Liver (tissue), 9 donors: ENCODE results near the gene MYL7. TPM values are rescaled to one million over a fixed set of nuclear protein-coding genes. Genes with fewer than 3 reads are reported as not detected.

Experiments
- DNase-seq: peaks from one replicate; pipeline ENCODE4 v3.0.0-alpha.2; 2017; ENCODE audit warnings: low spot score
- H3K27ac ChIP-seq, 2 donors: one replicate each; pipeline ENCODE4 v1.7.0; 2013; ENCODE audit warnings: inconsistent platforms in 2 of 2, low read length in 2 of 2, control low read depth in 1 of 2, low read depth in 1 of 2, mild to moderate bottlenecking in 1 of 2
- H3K27me3 ChIP-seq, 4 donors: one replicate each; pipeline versions ENCODE4 v1.6.1 to v1.7.0; 2013; ENCODE audit warnings: low read length in 3 of 4, inconsistent platforms in 1 of 4, mild to moderate bottlenecking in 1 of 4, moderate library complexity in 1 of 4; ENCODE audit not compliant: control insufficient read depth in 4 of 4, insufficient read depth in 4 of 4
- H3K36me3 ChIP-seq, 4 donors: one replicate each; pipeline versions ENCODE4 v1.6.1 to v1.7.0; 2013; ENCODE audit warnings: low read length in 3 of 4, mild to moderate bottlenecking in 3 of 4, low read depth in 1 of 4, moderate library complexity in 1 of 4; ENCODE audit not compliant: control insufficient read depth in 4 of 4, insufficient read depth in 3 of 4
- H3K4me1 ChIP-seq, 4 donors: one replicate each; pipeline versions ENCODE4 v1.6.1 to v1.7.0; 2013; ENCODE audit warnings: low read length in 3 of 4, mild to moderate bottlenecking in 3 of 4, moderate library complexity in 1 of 4; ENCODE audit not compliant: control insufficient read depth in 4 of 4, insufficient read depth in 4 of 4
- H3K4me3 ChIP-seq, 3 donors: one replicate each; pipeline versions ENCODE4 v1.6.1 to v1.7.0; 2013; ENCODE audit warnings: low read length in 3 of 3, control low read depth in 1 of 3, low read depth in 1 of 3, mild to moderate bottlenecking in 1 of 3
- H3K9ac ChIP-seq, 2 donors: one replicate each; pipeline ENCODE4 v1.7.0; 2013; ENCODE audit warnings: low read length in 2 of 2, mild to moderate bottlenecking in 2 of 2, moderate library complexity in 2 of 2, control low read depth in 1 of 2, low read depth in 1 of 2
- H3K9me3 ChIP-seq, 4 donors: one replicate each; pipeline versions ENCODE4 v1.6.1 to v1.7.0; 2013; ENCODE audit warnings: low read length in 3 of 4; ENCODE audit not compliant: control insufficient read depth in 4 of 4
- EGR1 ChIP-seq, 2 donors: IDR thresholded peaks; 2 replicates each; pipeline ENCODE4 v1.6.1; 2016 to 2018; ENCODE audit warnings: antibody characterized with exemption in 2 of 2, low read depth in 2 of 2
- FOXA2 ChIP-seq: IDR thresholded peaks from 2 replicates; pipeline ENCODE4 v1.6.1; 2016; ENCODE audit warnings: antibody characterized with exemption
- HNF4A ChIP-seq, 2 donors: conservative IDR thresholded peaks; 2 replicates each; pipeline ENCODE4 v1.6.1; 2016; ENCODE audit warnings: antibody characterized with exemption in 2 of 2, mild to moderate bottlenecking in 2 of 2
- HNF4G ChIP-seq: IDR thresholded peaks from 2 replicates; pipeline ENCODE4 v1.6.1; 2016; ENCODE audit warnings: antibody characterized with exemption
- JUND ChIP-seq, 2 donors: IDR thresholded peaks; 2 replicates each; pipeline ENCODE4 v1.6.1; 2016; ENCODE audit warnings: antibody characterized with exemption in 2 of 2
- NR2F2 ChIP-seq: IDR thresholded peaks from 2 replicates; pipeline ENCODE4 v1.6.1; 2016; ENCODE audit warnings: antibody characterized with exemption
- RAD21 ChIP-seq, 2 donors: IDR thresholded peaks; 2 replicates each; pipeline ENCODE4 v1.6.1; 2016; ENCODE audit warnings: antibody characterized with exemption in 2 of 2, mild to moderate bottlenecking in 2 of 2
- RXRA ChIP-seq, 2 donors: IDR thresholded peaks; 2 replicates each; pipeline ENCODE4 v1.6.1; 2017 to 2018; ENCODE audit warnings: antibody characterized with exemption in 2 of 2, mild to moderate bottlenecking in 1 of 2
- SP1 ChIP-seq: IDR thresholded peaks from 2 replicates; pipeline ENCODE4 v1.6.1; 2018; ENCODE audit warnings: antibody characterized with exemption, mild to moderate bottlenecking
- TAF1 ChIP-seq: conservative IDR thresholded peaks from 2 replicates; pipeline ENCODE4 v1.6.1; 2016; ENCODE audit warnings: antibody characterized with exemption, mild to moderate bottlenecking
- YY1 ChIP-seq: IDR thresholded peaks from 2 replicates; pipeline ENCODE4 v1.6.1; 2016; ENCODE audit warnings: antibody characterized with exemption, mild to moderate bottlenecking
- WGBS: extraction: QIAGEN DNeasy Blood & Tissue Kit; methylation state at CpG from one replicate; pipeline ENCODE4 v1.1.7; 2013; 5-methylcytosine and 5-hydroxymethylcytosine counted together
- polyA plus RNA-seq, 2 donors: library from polyadenylated mRNA; stranded (reverse) in 1 of 2; unstranded in 1 of 2; fragments of 200-250 nt in 1 of 2; fragments of >200 nt in 1 of 2; fragmentation: Nextera tagmentation in 1 of 2; extraction: Ambion mirVana in 1 of 2; gene quantifications; one replicate each; pipeline versions ENCODE4 v1.2.1 to v1.2.3, GENCODE V29; 2013 to 2015
- total RNA-seq, 2 donors: library from RNA; depleted of rRNA; stranded (reverse); fragments of >200 nt; gene quantifications; one replicate each; pipeline ENCODE4 v1.2.3, GENCODE V29; 2014
- TF ChIP-seq, protein P1 (sequence below): IDR thresholded peaks from 2 replicates; pipeline ENCODE4 v1.6.1; 2016; ENCODE audit warnings: antibody characterized with exemption, mild to moderate bottlenecking
- TF ChIP-seq, protein P2 (sequence below): IDR thresholded peaks from 2 replicates; pipeline ENCODE4 v1.6.1; 2016; ENCODE audit warnings: antibody characterized with exemption
- TF ChIP-seq, protein P3 (sequence below): IDR thresholded peaks from 2 replicates; pipeline ENCODE4 v1.6.1; 2016; ENCODE audit warnings: antibody characterized with exemption
- TF ChIP-seq, protein P4 (sequence below): fragments of 150-350 bp; IDR thresholded peaks from 2 replicates; pipeline ENCODE4 v1.5.1; 2017; ENCODE audit warnings: improper control_type of control experiment, low read depth, low read length; ENCODE audit not compliant: missing input control
- TF ChIP-seq, protein P5 (sequence below): IDR thresholded peaks from 2 replicates; pipeline ENCODE4 v1.6.1; 2016; ENCODE audit warnings: antibody characterized with exemption
- donor health status: healthy.
- donor health status: healthy.
- donor health status: healthy.
- donor health status: healthy.
- donor health status: healthy.

MYL7 gene
- total and polyA plus RNA-seq, 4 donors, result not detected

DNA sequence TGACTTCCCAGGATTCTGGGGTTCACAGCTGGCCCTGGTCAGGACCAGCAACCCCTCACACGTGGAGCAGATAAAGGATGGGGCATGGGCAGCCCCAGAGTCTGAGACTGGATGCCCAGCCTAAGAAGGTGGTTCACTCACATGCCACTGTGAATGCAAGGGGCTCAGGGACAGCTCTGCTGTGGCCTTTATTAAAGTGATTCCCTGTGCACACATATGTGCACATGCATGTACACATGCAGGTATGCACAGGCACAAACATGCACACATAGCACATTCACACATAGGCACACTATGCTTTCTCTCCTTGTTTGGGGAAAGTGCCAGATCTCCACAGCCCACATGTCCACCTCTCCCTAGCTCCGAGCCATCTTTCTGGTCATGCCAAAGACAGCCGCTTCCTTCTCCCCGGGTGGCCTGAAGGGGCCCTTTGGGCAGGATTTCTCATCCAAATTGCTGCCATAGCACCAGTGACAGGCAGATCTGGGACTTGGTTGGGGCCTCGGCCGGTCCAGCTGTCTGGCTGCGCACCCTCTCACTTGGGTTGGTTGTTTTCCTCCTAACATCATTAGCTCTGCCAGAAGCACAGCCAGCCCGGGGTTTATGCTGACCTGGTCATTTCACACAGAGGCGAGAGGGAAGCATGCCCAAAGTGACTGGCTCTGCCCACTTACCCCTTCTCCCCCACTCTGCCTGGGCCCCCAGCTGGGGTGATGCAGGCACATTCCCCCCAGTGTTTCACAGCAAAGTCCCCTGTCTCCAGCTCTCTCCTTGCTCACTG is 46.7 kb upstream of the MYL7 start:
- Histone ChIP-seq H3K4me3 (no peak overlapping the region), H3K4me1 (peaks cover 0 to 10% (median 4%) of the 10 kb centered on the region in 4 donors), H3K36me3 (no peaks in the 10 kb centered on the region), H3K9me3 (peaks cover 3 to 7% (median 6%) of the 10 kb centered on the region in 4 donors), H3K27me3 (no peaks in the 10 kb centered on the region), H3K27ac (no peak overlapping the region), H3K9ac (no peak overlapping the region)
- WGBS, result 75% methylated on average over 9 of the region's 9 CpGs
- TF ChIP-seq HNF4G (no peak), SP1 (no peak), EGR1 (IDR thresholded peaks at IDR 0.05; ENCODE audit: low read depth in 2 of 2) (no peak), RXRA (IDR thresholded peaks at IDR 0.05) (no peak), HNF4A (conservative IDR thresholded peaks at IDR 0.05) (no peak), YY1 (no peak), RAD21 (IDR thresholded peaks at IDR 0.05) (no peak), TAF1 (no peak), JUND (IDR thresholded peaks at IDR 0.05) (no peak)
- TF ChIP-seq, protein P1, sequence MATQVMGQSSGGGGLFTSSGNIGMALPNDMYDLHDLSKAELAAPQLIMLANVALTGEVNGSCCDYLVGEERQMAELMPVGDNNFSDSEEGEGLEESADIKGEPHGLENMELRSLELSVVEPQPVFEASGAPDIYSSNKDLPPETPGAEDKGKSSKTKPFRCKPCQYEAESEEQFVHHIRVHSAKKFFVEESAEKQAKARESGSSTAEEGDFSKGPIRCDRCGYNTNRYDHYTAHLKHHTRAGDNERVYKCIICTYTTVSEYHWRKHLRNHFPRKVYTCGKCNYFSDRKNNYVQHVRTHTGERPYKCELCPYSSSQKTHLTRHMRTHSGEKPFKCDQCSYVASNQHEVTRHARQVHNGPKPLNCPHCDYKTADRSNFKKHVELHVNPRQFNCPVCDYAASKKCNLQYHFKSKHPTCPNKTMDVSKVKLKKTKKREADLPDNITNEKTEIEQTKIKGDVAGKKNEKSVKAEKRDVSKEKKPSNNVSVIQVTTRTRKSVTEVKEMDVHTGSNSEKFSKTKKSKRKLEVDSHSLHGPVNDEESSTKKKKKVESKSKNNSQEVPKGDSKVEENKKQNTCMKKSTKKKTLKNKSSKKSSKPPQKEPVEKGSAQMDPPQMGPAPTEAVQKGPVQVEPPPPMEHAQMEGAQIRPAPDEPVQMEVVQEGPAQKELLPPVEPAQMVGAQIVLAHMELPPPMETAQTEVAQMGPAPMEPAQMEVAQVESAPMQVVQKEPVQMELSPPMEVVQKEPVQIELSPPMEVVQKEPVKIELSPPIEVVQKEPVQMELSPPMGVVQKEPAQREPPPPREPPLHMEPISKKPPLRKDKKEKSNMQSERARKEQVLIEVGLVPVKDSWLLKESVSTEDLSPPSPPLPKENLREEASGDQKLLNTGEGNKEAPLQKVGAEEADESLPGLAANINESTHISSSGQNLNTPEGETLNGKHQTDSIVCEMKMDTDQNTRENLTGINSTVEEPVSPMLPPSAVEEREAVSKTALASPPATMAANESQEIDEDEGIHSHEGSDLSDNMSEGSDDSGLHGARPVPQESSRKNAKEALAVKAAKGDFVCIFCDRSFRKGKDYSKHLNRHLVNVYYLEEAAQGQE, result no peak
- TF ChIP-seq, protein P2, sequence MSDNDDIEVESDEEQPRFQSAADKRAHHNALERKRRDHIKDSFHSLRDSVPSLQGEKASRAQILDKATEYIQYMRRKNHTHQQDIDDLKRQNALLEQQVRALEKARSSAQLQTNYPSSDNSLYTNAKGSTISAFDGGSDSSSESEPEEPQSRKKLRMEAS, result no peak
- TF ChIP-seq, protein P3, sequence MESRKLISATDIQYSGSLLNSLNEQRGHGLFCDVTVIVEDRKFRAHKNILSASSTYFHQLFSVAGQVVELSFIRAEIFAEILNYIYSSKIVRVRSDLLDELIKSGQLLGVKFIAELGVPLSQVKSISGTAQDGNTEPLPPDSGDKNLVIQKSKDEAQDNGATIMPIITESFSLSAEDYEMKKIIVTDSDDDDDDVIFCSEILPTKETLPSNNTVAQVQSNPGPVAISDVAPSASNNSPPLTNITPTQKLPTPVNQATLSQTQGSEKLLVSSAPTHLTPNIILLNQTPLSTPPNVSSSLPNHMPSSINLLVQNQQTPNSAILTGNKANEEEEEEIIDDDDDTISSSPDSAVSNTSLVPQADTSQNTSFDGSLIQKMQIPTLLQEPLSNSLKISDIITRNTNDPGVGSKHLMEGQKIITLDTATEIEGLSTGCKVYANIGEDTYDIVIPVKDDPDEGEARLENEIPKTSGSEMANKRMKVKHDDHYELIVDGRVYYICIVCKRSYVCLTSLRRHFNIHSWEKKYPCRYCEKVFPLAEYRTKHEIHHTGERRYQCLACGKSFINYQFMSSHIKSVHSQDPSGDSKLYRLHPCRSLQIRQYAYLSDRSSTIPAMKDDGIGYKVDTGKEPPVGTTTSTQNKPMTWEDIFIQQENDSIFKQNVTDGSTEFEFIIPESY, result no peak
- no peak for DNase-seq

DNA sequence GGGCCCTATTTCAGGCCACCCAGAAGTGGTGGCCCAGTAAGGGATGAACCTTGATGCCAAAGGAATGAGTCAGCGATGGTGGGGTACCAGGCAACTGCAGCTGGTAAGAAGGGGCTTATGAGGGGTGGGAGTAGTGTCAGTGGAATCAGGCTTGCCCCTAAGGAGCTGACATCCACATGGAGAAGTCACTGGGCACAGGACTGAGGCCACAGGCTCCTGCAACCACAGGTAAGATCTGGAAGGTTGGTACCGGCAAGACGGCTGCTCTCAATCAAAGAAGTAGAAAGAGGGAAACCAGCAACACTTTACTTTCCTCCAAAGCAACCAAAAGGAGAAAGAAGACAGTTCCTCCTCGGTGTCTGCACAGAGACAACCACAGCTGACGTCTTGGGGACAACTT is 45.6 kb upstream of the MYL7 start:
- H3K36me3 ChIP-seq, result no peaks in the 10 kb centered on the region
- WGBS, result 81% methylated on average over 5 of the region's 5 CpGs
- no peak overlapping the region for H3K27ac ChIP-seq
- no peaks in the 10 kb centered on the region for H3K27me3 ChIP-seq
- peaks cover 0 to 10% (median 4%) of the 10 kb centered on the region in 4 donors for H3K4me1 ChIP-seq
- TF ChIP-seq, protein P4, sequence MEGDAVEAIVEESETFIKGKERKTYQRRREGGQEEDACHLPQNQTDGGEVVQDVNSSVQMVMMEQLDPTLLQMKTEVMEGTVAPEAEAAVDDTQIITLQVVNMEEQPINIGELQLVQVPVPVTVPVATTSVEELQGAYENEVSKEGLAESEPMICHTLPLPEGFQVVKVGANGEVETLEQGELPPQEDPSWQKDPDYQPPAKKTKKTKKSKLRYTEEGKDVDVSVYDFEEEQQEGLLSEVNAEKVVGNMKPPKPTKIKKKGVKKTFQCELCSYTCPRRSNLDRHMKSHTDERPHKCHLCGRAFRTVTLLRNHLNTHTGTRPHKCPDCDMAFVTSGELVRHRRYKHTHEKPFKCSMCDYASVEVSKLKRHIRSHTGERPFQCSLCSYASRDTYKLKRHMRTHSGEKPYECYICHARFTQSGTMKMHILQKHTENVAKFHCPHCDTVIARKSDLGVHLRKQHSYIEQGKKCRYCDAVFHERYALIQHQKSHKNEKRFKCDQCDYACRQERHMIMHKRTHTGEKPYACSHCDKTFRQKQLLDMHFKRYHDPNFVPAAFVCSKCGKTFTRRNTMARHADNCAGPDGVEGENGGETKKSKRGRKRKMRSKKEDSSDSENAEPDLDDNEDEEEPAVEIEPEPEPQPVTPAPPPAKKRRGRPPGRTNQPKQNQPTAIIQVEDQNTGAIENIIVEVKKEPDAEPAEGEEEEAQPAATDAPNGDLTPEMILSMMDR, result no peak
- no peak for TF ChIP-seq SP1
- TF ChIP-seq JUND (IDR thresholded peaks at IDR 0.05), result no peak
- TF ChIP-seq NR2F2, result no peak
- TF ChIP-seq TAF1, result no peak
- no peak for TF ChIP-seq RXRA (IDR thresholded peaks at IDR 0.05)
- TF ChIP-seq, protein P2, result no peak
- TF ChIP-seq, protein P5, sequence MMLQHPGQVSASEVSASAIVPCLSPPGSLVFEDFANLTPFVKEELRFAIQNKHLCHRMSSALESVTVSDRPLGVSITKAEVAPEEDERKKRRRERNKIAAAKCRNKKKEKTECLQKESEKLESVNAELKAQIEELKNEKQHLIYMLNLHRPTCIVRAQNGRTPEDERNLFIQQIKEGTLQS, result no peak
- no peak for TF ChIP-seq YY1
- TF ChIP-seq HNF4A (conservative IDR thresholded peaks at IDR 0.05), result no peak
- no peak for TF ChIP-seq HNF4G
- no peak for TF ChIP-seq FOXA2
- H3K9me3 ChIP-seq, result peaks cover 6 to 16% (median 12%) of the 10 kb centered on the region in 4 donors
- no peak for DNase-seq
- no peak overlapping the region for H3K9ac ChIP-seq
- H3K4me3 ChIP-seq, result no peak overlapping the region
